ENCODE measurements around the gene C1orf50. TPM values are rescaled to one million over a fixed set of nuclear protein-coding genes. Genes with fewer than 3 reads are reported as not detected.

The C1orf50 gene
- total and polyA plus RNA-seq, 7 donors = 2.2 to 6.9 (median 3.5) TPM

- H3K4me3 ChIP-seq = no peak overlapping the region
- no peaks in the 10 kb centered on the region for H3K9me3 ChIP-seq
- no peaks in the 10 kb centered on the region for H3K36me3 ChIP-seq
- no peak overlapping the region for H3K27ac ChIP-seq
- intact Hi-C loops (cut with DNase I) = no loop called here
- no peaks in the 10 kb centered on the region for H3K4me1 ChIP-seq
- 92 to 93% methylated on average over 7 of the region's 7 CpGs for WGBS, 2 donors
- no peak for DNase-seq
- no peaks in the 10 kb centered on the region for H3K27me3 ChIP-seq
- TF ChIP-seq CTCF (IDR thresholded peaks at IDR 0.05) (no peak), POLR2AphosphoS5 (IDR thresholded peaks at IDR 0.05) (no peak), POLR2A (IDR thresholded peaks at IDR 0.05) (no peak), EP300 (IDR thresholded peaks at IDR 0.05) (no peak)
Observed at GRCh38 chr1:42734201-42735035, 32.6 kb upstream of the C1orf50 start.

- Histone ChIP-seq H3K27me3 (no peaks in the 10 kb centered on the region), H3K27ac (no peak overlapping the region), H3K4me1 (no peaks in the 10 kb centered on the region), H3K4me3 (no peak overlapping the region), H3K36me3 (no peaks in the 10 kb centered on the region), H3K9me3 (no peaks in the 10 kb centered on the region)
- no peak for DNase-seq
- intact Hi-C loops (cut with DNase I) = no loop called here
- no peak for TF ChIP-seq EP300 (IDR thresholded peaks at IDR 0.05)
- no peak for TF ChIP-seq POLR2A (IDR thresholded peaks at IDR 0.05)
- no peak for TF ChIP-seq CTCF (IDR thresholded peaks at IDR 0.05)
- TF ChIP-seq POLR2AphosphoS5 (IDR thresholded peaks at IDR 0.05) = no peak
- 88 to 91% methylated on average over 11 of the region's 11 CpGs for WGBS, 2 donors
Observed at GRCh38 chr1:42735056-42735455, 32.0 kb upstream of the C1orf50 start.

GRCh38 chr1:42735477-42736105 is 31.5 kb upstream of the C1orf50 start:
- Histone ChIP-seq H3K27ac (no peak overlapping the region), H3K9me3 (no peaks in the 10 kb centered on the region), H3K27me3 (no peaks in the 10 kb centered on the region), H3K4me3 (no peak overlapping the region), H3K36me3 (no peaks in the 10 kb centered on the region), H3K4me1 (no peaks in the 10 kb centered on the region)
- intact Hi-C loops (cut with DNase I) = no loop called here
- TF ChIP-seq POLR2AphosphoS5 (IDR thresholded peaks at IDR 0.05) (no peak), CTCF (IDR thresholded peaks at IDR 0.05) (no peak), POLR2A (IDR thresholded peaks at IDR 0.05) (no peak), EP300 (IDR thresholded peaks at IDR 0.05) (no peak)
- WGBS, 2 donors = 57 to 83% methylated on average over 14 of the region's 14 CpGs
- DNase-seq = no peak

GRCh38 chr1:42736152-42736551 is 30.9 kb upstream of the C1orf50 start:
- no peaks in the 10 kb centered on the region for H3K27me3 ChIP-seq
- no peaks in the 10 kb centered on the region for H3K4me1 ChIP-seq
- 42 to 66% methylated on average over 4 of the region's 4 CpGs for WGBS, 2 donors
- H3K4me3 ChIP-seq = no peak overlapping the region
- no peaks in the 10 kb centered on the region for H3K9me3 ChIP-seq
- H3K36me3 ChIP-seq = no peaks in the 10 kb centered on the region
- H3K27ac ChIP-seq = no peak overlapping the region
- intact Hi-C loops (cut with DNase I) = no loop called here
- no peak for TF ChIP-seq POLR2A (IDR thresholded peaks at IDR 0.05)
- TF ChIP-seq POLR2AphosphoS5 (IDR thresholded peaks at IDR 0.05) = no peak
- TF ChIP-seq CTCF (IDR thresholded peaks at IDR 0.05) = no peak
- no peak for TF ChIP-seq EP300 (IDR thresholded peaks at IDR 0.05)
- no peak for DNase-seq

All from sigmoid colon (tissue), 7 donors.